Renal cortex interstitium (tissue), 11 donors: Measurements from ENCODE around the gene EPB42. TPM values are rescaled to one million over a fixed set of nuclear protein-coding genes. Genes with fewer than 3 reads are reported as not detected.
"Not testable (repeated sequence)": the region's sequence is repeated elsewhere in the genome, so short reads cannot be mapped to it uniquely, and the experiment has no call there.

ENCODE experiments used
- DNase-seq, 11 donors: peaks; one replicate each; pipeline ENCODE4 v3.0.0-alpha.2; 2013; ENCODE audit warnings: low read depth in 9 of 11, low spot score in 4 of 11; ENCODE audit errors: extremely low read depth in 1 of 11
- polyA plus RNA-seq, 3 donors: library from polyadenylated mRNA; unstranded; fragments of 120-200 nt; gene quantifications; one replicate each; pipeline ENCODE4 v1.2.1, GENCODE V29; 2013; ENCODE audit not compliant: insufficient read length in 3 of 3

Gene EPB42
- polyA plus RNA-seq, 3 donors, result 1.1 to 2.6 (median 1.2) TPM

GRCh38 chr15:43244092-43244491, 23.3 kb upstream of the EPB42 start:
- no peak for DNase-seq

GRCh38 chr15:43243020-43243645, 22.3 kb upstream of the EPB42 start:
- no peak for DNase-seq

DNA sequence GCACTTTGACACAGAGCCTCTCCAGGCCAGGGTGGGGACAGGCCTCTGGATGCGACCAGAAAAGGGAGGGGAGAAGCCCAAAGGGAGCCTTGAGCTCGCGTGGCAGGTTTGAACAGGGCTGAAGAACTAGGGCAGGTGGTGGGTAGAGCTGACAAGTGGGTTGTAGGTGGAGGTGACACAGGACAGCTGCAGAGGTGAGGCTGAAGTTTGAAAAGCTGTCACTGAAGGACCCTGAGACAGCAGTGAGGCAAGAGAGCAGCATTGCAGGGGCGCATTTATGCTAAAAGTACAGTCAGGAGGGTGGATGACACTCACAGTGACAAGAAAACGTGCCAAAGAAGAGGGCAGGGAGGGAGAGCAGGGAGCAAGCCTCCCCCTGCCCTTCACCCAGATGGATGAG, 21.8 kb upstream of the EPB42 start:
- DNase-seq, result no peak

- DNase-seq, result no peak
Observed at GRCh38 chr15:43241100-43241499, 20.3 kb upstream of the EPB42 start.

DNA sequence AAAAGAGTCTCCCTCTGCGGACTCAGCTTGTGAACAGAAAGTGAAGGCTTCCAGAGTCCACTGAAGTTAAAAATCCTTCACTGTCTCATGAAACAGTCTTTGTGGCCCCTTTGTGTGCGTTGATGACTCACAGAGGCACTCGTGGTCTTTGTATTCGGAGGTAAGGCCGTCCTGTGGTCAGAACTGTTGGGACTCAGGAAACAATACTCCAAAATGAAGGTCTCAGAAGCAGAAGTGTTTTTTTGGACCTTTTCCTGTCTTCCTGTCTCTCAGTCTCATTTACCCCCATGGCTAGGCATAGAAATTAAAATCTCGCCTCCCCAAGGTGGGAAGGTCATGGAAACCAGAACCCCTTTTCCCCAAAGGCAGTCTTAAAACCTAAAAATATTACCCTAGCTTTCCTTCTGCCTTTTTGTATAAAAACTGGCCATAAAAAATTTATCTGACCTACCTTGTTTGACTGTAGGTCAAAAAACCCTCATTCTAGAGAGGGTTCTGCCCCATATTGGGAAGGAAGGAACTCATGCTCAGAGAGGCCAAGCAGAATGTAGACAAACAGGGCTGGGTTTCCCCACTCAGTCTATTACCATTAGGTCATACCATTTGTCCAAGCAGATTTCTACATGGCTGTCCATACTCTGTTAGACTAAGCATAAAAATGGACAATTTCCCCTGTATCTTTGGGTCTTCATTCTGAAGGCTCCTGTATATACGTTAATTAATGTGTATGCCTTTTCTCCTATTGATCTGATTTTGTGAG, 19.1 kb upstream of the EPB42 start:
- no peak for DNase-seq

GRCh38 chr15:43238671-43239131, 17.9 kb upstream of the EPB42 start:
- no peak for DNase-seq

DNA sequence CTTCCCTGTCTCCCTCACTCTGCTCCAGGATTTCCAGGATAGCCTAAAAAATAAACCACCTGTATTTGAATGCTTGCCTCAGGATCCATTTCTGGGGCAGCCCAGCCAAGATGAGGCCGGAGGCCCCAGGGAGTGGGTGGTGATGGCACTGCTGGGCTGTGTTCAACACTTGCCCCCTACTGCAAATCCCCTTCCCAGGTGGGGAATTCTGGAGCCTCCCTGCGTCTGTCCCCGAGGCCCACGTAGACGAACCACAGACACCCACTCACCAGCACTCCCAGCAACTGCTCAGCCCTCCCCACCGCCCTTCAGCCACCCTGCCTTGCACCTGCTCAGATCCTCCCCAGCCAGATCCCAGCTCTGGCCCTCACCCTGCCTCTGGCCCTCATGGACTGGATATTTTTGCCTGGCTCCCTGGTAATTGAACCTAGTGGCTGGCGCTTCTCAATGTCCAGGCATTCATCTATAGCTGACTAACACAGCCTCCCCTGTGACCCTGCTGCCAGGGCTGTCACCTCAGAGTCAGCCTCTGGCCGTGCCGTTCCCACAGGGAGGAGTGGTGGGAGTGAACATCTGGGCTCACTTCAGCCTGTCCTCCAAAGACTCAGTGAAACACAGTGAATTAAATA, 17.1 kb upstream of the EPB42 start:
- no peak for DNase-seq

- no peak for DNase-seq
Observed at GRCh38 chr15:43235536-43235935, 14.7 kb upstream of the EPB42 start.

GRCh38 chr15:43232289-43232874, 11.6 kb upstream of the EPB42 start:
- DNase-seq, result no peak

GRCh38 chr15:43230640-43231115, 9.9 kb upstream of the EPB42 start:
- DNase-seq, result no peak

DNA sequence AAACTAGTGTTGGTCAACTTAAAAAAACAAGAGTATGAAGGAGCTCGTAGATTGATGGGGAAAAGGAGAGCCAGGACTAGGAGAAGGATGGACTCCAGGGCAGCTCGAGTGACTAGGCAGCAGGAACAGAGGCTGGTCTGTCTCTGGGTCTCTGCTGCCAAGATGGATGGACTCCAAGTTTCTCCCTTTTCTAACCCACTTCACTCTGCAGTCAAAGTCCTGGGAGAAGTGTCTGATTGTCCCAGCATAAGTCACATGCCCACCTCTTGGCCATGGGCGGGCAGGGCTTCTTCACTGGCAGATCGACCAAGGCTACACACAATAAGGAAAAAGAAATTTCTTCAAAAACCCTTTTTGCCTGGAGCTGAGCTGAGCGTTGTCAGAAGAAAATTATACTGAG, 9.2 kb upstream of the EPB42 start:
- DNase-seq, result no peak

DNA sequence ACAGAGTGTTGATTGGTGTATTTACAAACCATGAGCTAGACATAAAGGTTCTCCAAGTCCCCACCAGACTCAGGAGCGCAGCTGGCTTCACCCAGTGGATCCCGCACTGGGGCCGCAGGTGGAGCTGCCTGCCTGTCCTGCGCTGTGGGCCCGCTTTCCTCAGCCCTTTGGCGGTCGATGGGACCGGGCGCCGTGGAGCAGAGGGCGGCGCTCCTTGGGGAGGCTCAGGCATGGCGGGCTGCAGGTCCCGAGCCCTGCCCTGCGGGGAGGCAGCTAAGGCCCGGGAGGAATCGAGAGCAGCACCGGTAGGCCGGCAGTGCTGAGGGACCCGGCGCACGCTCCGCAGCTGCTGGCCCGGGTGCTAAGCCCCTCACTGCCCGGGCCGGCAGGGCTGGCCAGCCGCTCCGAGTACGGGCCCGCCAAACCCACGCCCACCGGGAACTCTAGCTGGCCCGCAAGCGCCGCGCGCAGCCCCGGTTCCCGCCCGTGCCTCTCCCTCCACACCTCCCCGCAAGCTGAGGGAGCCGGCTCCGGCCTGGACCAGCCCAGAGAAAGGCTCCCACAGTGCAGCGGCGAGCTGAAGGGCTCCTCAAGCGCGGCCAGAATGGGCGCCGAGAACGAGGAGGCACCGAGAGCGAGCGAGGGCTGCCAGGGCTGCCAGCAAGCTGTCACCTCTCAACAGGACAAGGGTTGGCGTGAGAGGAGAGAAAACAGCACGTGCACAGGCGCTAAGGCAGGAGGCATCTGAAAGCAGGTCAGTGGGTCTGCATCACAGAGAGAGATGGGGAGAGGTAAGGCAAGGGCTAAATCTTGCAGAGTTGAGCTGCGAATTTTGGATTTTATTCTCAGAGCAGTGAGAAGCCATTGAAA, 5.9 kb upstream of the EPB42 start:
- no peak for DNase-seq

- not testable (repeated sequence) for DNase-seq
Observed at GRCh38 chr15:43225950-43226255, 5.1 kb upstream of the EPB42 start.

GRCh38 chr15:43225201-43225949, 4.6 kb upstream of the EPB42 start:
- peak; percentile 7 to 57 (median 33) for DNase-seq

- no peak for DNase-seq
Observed at GRCh38 chr15:43221422-43221821, 604 bp upstream of the EPB42 start.

- DNase-seq, result no peak
Observed at GRCh38 chr15:43219929-43220928, 589 bp downstream of the EPB42 start.
